LNCAP (cell line): ENCODE results near the gene NBAS.

Experiments used
- CTCF ChIP-seq: fragments of 450-650 bp; IDR thresholded peaks from 2 replicates; pipeline ENCODE4 v1.5.1; 2017; ENCODE audit warnings: mild to moderate bottlenecking

The NBAS gene

DNA sequence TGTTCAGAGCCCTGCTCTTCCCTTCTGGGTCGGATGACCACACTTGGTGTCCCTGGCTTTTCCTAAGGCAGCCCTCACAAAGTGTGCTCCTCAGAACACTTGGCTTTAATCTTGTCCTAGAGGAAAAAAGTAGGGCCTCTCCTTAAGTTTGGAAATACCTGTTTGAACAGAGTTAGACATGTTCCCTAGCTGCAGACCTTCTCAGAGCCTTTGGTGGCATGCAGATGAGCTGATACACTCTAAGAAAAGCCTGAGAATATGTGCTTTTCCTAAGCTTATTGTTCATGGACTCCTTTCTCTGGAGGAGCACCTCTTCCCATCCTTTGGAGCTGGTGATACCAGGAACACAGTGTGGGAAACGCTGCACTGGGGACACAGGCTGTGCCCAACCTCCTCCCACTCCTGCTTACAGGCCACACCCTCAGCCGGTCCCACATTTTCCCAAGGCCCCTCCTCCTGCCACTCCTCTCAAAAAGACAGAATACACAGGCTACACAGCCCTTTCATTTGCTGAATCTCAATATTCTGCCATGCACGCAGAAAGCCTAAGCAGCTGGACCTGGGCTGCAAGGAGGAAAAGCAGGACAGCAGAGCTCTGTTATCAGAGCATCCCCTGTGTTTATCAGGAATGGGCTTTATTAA, 443.6 kb downstream of the NBAS start:
- no peak for TF ChIP-seq CTCF
